Bronchus fibroblast of lung (primary cell): ENCODE data around the gene SHISA6. TPM values are rescaled to one million over a fixed set of nuclear protein-coding genes. Genes with fewer than 3 reads are reported as not detected.

Experiments
- total RNA-seq: library from RNA; depleted of rRNA; stranded (reverse); fragments of >200 nt; gene quantifications from 2 replicates; pipeline ENCODE4 v1.2.3, GENCODE V29; 2015

The SHISA6 gene
- total RNA-seq, result not detected in 2 replicates

GRCh38 chr17:11240841-11241610 is at the start of gene SHISA6:
Gene SHISA6, plus strand, starts transcription at chr17:11241213.

GRCh38 chr17:11598274-11599221 is 357.5 kb downstream of the SHISA6 start, which contains the start of gene DNAH9:
Gene DNAH9, plus strand, starts transcription at chr17:11598470. Its CDS starts 29 bp downstream, at chr17:11598499.

